Astrocyte (in vitro differentiated cells and primary cell): ENCODE data around the gene POR. TPM values are rescaled to one million over a fixed set of nuclear protein-coding genes. Genes with fewer than 3 reads are reported as not detected.

Source experiments
- DNase-seq: peaks from one replicate; pipeline ENCODE4 v3.0.0-alpha.2; 2010; ENCODE audit warnings: low read depth
- FAIRE-seq: peaks from 2 replicates; lab custom pipeline; 2011; peaks lifted over from hg19 to GRCh38; lab: Jason Lieb, UNC
- H2AFZ ChIP-seq: 2 replicates; pipeline ENCODE4 v1.6.0; 2012; ENCODE audit warnings: low read depth, low read length, inconsistent platforms
- H3K27ac ChIP-seq: 2 replicates; pipeline ENCODE4 v1.5.1; 2011; ENCODE audit warnings: low read depth, low read length, inconsistent platforms
- H3K27me3 ChIP-seq: 2 replicates; pipeline ENCODE4 v1.6.0; 2011; ENCODE audit warnings: low read length, inconsistent platforms; ENCODE audit not compliant: insufficient read depth
- H3K36me3 ChIP-seq: 2 replicates; pipeline ENCODE4 v1.5.1; 2011; ENCODE audit warnings: low read length, inconsistent platforms; ENCODE audit not compliant: insufficient read depth
- H3K4me1 ChIP-seq: 2 replicates; pipeline ENCODE4 v1.5.1; 2011; ENCODE audit warnings: low read length, inconsistent platforms; ENCODE audit not compliant: insufficient read depth
- H3K4me2 ChIP-seq: 2 replicates; pipeline ENCODE4 v1.6.0; 2012; ENCODE audit warnings: low read length, inconsistent platforms
- H3K4me3 ChIP-seq: 2 replicates; pipeline ENCODE4 v1.5.1; 2011; ENCODE audit warnings: low read depth, mild to moderate bottlenecking, low read length, inconsistent platforms; ENCODE audit not compliant: insufficient read depth
- H3K79me2 ChIP-seq: 2 replicates; pipeline ENCODE4 v1.6.0; 2012; ENCODE audit warnings: mild to moderate bottlenecking, low read length, inconsistent platforms; ENCODE audit not compliant: insufficient read depth
- H3K9ac ChIP-seq: 2 replicates; pipeline ENCODE4 v1.6.0; 2012; ENCODE audit warnings: mild to moderate bottlenecking, low read length, inconsistent platforms
- H3K9me3 ChIP-seq: 2 replicates; pipeline ENCODE4 v1.5.1; 2012; ENCODE audit warnings: low read depth, mild to moderate bottlenecking, low read length, inconsistent platforms; ENCODE audit not compliant: insufficient read depth
- H4K20me1 ChIP-seq: 2 replicates; pipeline ENCODE4 v1.6.0; 2012; ENCODE audit warnings: low read length, inconsistent platforms; ENCODE audit not compliant: insufficient read depth
- H3K27ac Mint-ChIP-seq: one replicate; pipeline ENCODE4 v1.8.0; 2021; ENCODE audit warnings: mild to moderate bottlenecking, mixed read lengths; ENCODE audit not compliant: unreplicated experiment
- H3K27me3 Mint-ChIP-seq: one replicate; pipeline ENCODE4 v1.8.0; 2021; ENCODE audit warnings: low read depth, mixed read lengths; ENCODE audit not compliant: unreplicated experiment
- H3K36me3 Mint-ChIP-seq: one replicate; pipeline ENCODE4 v1.8.0; 2021; ENCODE audit warnings: low read depth, mixed read lengths; ENCODE audit not compliant: unreplicated experiment
- H3K4me1 Mint-ChIP-seq: one replicate; pipeline ENCODE4 v1.8.0; 2021; ENCODE audit warnings: low read depth, mixed read lengths; ENCODE audit not compliant: unreplicated experiment
- H3K4me3 Mint-ChIP-seq: one replicate; pipeline ENCODE4 v1.8.0; 2021; ENCODE audit warnings: mild to moderate bottlenecking, moderate library complexity, mixed read lengths; ENCODE audit not compliant: unreplicated experiment
- H3K9me3 Mint-ChIP-seq: one replicate; pipeline ENCODE4 v1.8.0; 2021; ENCODE audit warnings: mild to moderate bottlenecking, mixed read lengths; ENCODE audit not compliant: unreplicated experiment
- EZH2 ChIP-seq: IDR thresholded peaks from 2 replicates; pipeline ENCODE4 v1.6.1; 2012; ENCODE audit warnings: mild to moderate bottlenecking, low read length, inconsistent platforms; ENCODE audit not compliant: insufficient read depth
- total RNA-seq: library from RNA; stranded (reverse); gene quantifications from 2 replicates; pipeline ENCODE4 v1.2.1, GENCODE V29; 2021
- TF ChIP-seq, protein P1 (sequence below): IDR thresholded peaks from 2 replicates; pipeline ENCODE4 v1.5.1; 2011; ENCODE audit warnings: low read depth, mild to moderate bottlenecking, inconsistent platforms, low read length, moderate library complexity; ENCODE audit not compliant: insufficient read depth

Gene POR
- total RNA-seq, 1 donor from 2014 or later = 73.6 TPM

- Mint-ChIP-seq H3K4me3 (no peak overlapping the region), H3K27ac (no peak overlapping the region), H3K27me3 (no peaks in the 10 kb centered on the region), H3K9me3 (no peaks in the 10 kb centered on the region), H3K36me3 (peaks cover 25% of the 10 kb centered on the region), H3K4me1 (peaks cover 12% of the 10 kb centered on the region)
- no peak overlapping the region for H3K4me3 ChIP-seq
- TF ChIP-seq, protein P1, sequence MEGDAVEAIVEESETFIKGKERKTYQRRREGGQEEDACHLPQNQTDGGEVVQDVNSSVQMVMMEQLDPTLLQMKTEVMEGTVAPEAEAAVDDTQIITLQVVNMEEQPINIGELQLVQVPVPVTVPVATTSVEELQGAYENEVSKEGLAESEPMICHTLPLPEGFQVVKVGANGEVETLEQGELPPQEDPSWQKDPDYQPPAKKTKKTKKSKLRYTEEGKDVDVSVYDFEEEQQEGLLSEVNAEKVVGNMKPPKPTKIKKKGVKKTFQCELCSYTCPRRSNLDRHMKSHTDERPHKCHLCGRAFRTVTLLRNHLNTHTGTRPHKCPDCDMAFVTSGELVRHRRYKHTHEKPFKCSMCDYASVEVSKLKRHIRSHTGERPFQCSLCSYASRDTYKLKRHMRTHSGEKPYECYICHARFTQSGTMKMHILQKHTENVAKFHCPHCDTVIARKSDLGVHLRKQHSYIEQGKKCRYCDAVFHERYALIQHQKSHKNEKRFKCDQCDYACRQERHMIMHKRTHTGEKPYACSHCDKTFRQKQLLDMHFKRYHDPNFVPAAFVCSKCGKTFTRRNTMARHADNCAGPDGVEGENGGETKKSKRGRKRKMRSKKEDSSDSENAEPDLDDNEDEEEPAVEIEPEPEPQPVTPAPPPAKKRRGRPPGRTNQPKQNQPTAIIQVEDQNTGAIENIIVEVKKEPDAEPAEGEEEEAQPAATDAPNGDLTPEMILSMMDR = no peak
- no peak for TF ChIP-seq EZH2
- no peak overlapping the region for H2AFZ ChIP-seq
- H3K36me3 ChIP-seq = no peaks in the 10 kb centered on the region
- H3K79me2 ChIP-seq = no peaks in the 10 kb centered on the region
- no peaks in the 10 kb centered on the region for H3K9me3 ChIP-seq
- peaks cover 16% of the 10 kb centered on the region for H4K20me1 ChIP-seq
- peaks cover 16% of the 10 kb centered on the region for H3K4me1 ChIP-seq
- FAIRE-seq (no peak), DNase-seq (no peak)
- H3K27me3 ChIP-seq = no peaks in the 10 kb centered on the region
- no peak overlapping the region for H3K4me2 ChIP-seq
- H3K9ac ChIP-seq = no peak overlapping the region
- no peak overlapping the region for H3K27ac ChIP-seq
Measured at GRCh38 chr7:75968012-75968411, 53.1 kb downstream of the POR start.

GRCh38 chr7:75968561-75969001 is 53.6 kb downstream of the POR start:
- Histone ChIP-seq H3K79me2 (no peaks in the 10 kb centered on the region), H3K9ac (no peak overlapping the region)

DNA sequence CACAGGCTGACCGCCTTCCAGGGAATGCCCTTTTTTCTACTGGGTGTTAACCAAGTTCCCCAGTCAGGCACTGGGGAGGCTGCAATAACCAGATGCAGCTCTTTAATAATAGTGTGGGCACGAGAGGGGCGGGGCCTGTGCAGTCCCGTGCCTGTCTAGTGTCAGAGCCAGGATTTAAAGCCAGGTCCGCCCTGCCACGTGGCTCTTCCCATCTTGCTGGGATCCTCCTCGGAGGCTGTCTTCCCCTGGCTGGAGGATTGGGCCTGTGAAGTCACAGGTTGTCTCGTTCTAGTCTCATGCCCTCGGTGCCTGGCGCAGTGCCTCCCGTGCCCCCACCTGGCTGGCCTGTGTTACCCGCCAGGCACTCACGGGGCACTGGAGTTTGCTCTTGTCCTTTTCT is 54.2 kb downstream of the POR start:
- Histone ChIP-seq H4K20me1 (peaks cover 16% of the 10 kb centered on the region), H3K36me3 (peaks cover 4% of the 10 kb centered on the region), H3K4me3 (no peak overlapping the region), H3K9ac (no peak overlapping the region), H3K27ac (no peak overlapping the region), H3K4me1 (peaks cover 9% of the 10 kb centered on the region), H2AFZ (no peak overlapping the region), H3K9me3 (no peaks in the 10 kb centered on the region), H3K79me2 (no peaks in the 10 kb centered on the region), H3K4me2 (no peak overlapping the region), H3K27me3 (no peaks in the 10 kb centered on the region)
- Mint-ChIP-seq H3K27me3 (no peaks in the 10 kb centered on the region), H3K4me1 (peaks cover 11% of the 10 kb centered on the region), H3K4me3 (no peak overlapping the region), H3K36me3 (peaks cover 19% of the 10 kb centered on the region), H3K9me3 (no peaks in the 10 kb centered on the region), H3K27ac (peak overlapping the region; percentile 72)
- no peak for FAIRE-seq
- DNase-seq = no peak
- no peak for TF ChIP-seq EZH2
- TF ChIP-seq, protein P1 = no peak

More at GRCh38 chr7:75968561-75969001, 53.6 kb downstream of the POR start:
- no peak overlapping the region for H3K4me2 ChIP-seq
- no peak overlapping the region for H3K27ac Mint-ChIP-seq
- H3K4me1 ChIP-seq = peaks cover 11% of the 10 kb centered on the region
- H3K4me1 Mint-ChIP-seq = peaks cover 11% of the 10 kb centered on the region
- no peaks in the 10 kb centered on the region for H3K9me3 ChIP-seq
- FAIRE-seq (no peak), DNase-seq (no peak)
- no peaks in the 10 kb centered on the region for H3K27me3 Mint-ChIP-seq
- H2AFZ ChIP-seq = no peak overlapping the region
- no peak overlapping the region for H3K4me3 ChIP-seq
- H3K36me3 Mint-ChIP-seq = peaks cover 20% of the 10 kb centered on the region
- TF ChIP-seq EZH2 = no peak
- no peaks in the 10 kb centered on the region for H3K36me3 ChIP-seq
- H4K20me1 ChIP-seq = peaks cover 16% of the 10 kb centered on the region
- no peaks in the 10 kb centered on the region for H3K27me3 ChIP-seq
- no peak overlapping the region for H3K27ac ChIP-seq
- H3K4me3 Mint-ChIP-seq = no peak overlapping the region
- H3K9me3 Mint-ChIP-seq = no peaks in the 10 kb centered on the region
